ENCODE results near the gene ZNF343.
A peak's percentile ranks its signal among the peaks of the same experiment; 100 is the strongest.
"Not testable (repeated sequence)": the region's sequence is repeated elsewhere in the genome, so short reads cannot be mapped to it uniquely, and the experiment has no call there.

ZNF343 gene

DNA sequence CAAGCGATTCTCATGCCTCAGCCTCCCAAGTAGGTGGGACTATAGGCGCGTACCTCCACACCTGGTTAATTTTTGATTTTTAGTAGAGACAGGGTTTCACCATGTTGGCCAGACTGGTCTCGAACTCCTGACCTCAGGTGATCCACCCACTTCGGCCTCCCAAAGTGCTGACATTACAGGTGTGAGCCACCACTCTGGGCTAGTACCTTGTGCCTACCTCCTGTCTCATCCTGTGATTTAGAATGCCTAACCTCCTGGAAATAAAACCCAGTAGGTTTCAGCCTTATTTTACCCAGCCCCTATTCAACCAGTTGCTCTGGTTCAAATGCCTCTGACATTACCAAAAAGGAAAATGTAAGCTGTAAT lies 17.5 kb upstream of the ZNF343 start:
- Mint-ChIP-seq H3K4me3 (peak overlapping the region; percentile 68), H3K4me1 (peaks cover 30% of the 10 kb centered on the region)
- not testable (repeated sequence) for H3K27ac Mint-ChIP-seq, H3K9me3 Mint-ChIP-seq, H3K36me3 Mint-ChIP-seq, H3K27me3 Mint-ChIP-seq

DNA sequence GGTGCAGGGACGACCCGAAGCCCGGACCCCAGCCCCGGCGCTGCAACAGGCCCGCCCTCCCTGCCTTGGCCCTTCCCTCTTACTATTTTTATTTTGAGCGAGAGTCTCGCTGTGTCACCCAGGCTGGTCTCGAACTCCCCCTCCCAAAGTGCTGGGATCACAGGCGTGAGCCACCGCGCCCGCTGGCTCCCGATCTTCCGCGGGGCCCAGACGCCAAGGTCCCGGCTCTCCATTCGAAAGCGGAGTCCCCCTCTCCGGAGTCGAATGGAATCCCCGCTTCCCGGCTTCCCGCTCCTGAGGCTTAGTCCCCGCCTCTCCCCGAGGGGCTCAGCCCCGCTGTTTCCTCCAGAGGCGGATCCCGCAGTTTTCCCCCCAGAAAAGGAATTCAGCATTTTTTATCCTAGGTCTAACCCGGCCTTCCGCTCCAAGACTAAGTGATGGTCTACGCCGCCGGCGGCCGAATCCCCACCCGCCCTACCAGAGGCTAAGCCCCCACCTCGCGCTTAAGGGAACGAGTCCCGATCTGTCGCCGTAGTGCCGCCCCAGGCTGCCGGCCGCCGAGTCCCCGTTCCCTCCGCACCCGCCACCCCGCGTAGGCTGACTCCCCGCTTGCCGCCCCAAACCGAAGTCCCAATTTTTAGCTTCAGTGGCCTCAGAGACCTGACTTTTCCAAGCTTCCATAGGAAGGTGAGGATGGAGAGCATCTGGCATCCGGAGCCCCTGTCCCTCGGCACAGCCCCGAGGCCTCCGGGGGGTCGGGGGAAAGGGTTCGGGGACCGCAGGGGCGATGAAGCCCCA lies 16.2 kb upstream of the ZNF343 start:
- peak overlapping the region; percentile 88 for H3K4me3 Mint-ChIP-seq
- H3K4me1 Mint-ChIP-seq, result peaks cover 24% of the 10 kb centered on the region
- peak overlapping the region; percentile 68 for H3K27ac Mint-ChIP-seq
- no peaks in the 10 kb centered on the region for H3K36me3 Mint-ChIP-seq
- no peaks in the 10 kb centered on the region for H3K9me3 Mint-ChIP-seq
- H3K27me3 Mint-ChIP-seq, result no peaks in the 10 kb centered on the region

DNA sequence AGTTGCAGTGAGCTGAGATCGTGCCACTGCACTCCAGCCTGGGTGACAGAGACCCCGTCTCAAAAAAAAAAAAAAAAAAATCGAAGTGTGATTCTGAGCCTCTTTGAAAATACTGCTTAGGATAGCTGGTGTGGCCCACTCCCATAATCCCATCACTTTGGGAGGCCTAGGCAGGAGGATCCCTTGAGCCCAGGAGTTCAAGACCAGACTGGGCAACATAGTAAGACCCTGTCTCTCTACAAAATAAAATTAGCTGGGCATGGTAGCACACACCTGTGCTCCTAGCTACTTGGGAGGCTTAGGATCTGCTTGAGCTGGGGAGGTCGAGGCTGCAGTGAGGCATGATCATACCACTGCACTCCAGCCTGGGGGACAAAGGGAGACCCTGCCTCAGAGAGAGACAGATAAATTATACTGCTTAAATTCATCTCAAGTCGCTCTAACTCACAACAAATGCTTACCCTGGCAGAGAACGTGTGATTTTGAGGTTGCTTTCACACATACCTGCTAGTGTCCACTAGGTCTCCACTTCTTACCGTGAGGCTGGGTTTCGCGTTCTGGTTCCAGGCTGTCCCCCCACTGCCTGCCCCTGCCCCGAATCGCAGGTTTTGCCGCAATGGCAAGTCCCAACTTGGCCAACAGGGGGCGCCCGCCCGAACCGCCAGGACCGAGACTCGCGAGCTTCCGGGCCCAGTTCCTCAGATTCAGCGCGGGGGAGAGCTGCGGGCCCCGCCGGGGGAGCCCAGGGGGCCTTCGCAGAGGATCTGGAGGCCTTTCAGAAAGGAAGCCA lies 15.4 kb upstream of the ZNF343 start:
- Mint-ChIP-seq H3K27me3 (no peaks in the 10 kb centered on the region), H3K36me3 (no peaks in the 10 kb centered on the region), H3K27ac (peak overlapping the region; percentile 49), H3K9me3 (no peaks in the 10 kb centered on the region), H3K4me1 (peaks cover 20% of the 10 kb centered on the region), H3K4me3 (peak overlapping the region; percentile 88)

DNA sequence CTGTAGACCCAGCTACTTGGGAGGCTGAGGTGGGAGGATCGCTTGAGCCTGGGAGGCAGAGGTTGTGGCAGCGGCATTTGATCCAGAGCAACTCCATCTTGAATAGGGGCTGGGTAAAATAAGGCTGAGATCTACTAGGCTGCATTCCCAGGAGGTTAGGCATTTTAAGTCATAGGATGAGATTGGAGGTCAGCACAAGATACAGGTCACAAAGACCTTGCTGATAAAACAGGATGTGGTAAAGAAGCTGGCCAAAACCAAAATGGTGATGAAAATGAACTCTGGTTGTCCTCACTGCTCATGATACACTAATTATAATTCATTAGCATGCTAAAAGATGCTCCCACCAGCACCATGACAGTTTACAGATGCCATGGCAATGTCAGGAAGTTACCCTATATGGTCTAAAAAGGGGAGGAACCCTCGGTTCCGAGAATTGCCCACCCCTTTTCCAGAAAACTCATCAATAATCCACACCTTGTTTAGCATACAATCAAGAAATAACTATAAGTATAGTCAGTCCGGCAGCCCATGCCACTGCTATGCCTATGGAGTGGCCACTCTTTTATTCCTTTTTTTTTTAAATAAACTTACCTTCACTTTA lies 14.2 kb upstream of the ZNF343 start:
- H3K27me3 Mint-ChIP-seq, H3K4me3 Mint-ChIP-seq, H3K27ac Mint-ChIP-seq, H3K9me3 Mint-ChIP-seq, H3K36me3 Mint-ChIP-seq: not testable (repeated sequence)
- H3K4me1 Mint-ChIP-seq, result peaks cover 20% of the 10 kb centered on the region

DNA sequence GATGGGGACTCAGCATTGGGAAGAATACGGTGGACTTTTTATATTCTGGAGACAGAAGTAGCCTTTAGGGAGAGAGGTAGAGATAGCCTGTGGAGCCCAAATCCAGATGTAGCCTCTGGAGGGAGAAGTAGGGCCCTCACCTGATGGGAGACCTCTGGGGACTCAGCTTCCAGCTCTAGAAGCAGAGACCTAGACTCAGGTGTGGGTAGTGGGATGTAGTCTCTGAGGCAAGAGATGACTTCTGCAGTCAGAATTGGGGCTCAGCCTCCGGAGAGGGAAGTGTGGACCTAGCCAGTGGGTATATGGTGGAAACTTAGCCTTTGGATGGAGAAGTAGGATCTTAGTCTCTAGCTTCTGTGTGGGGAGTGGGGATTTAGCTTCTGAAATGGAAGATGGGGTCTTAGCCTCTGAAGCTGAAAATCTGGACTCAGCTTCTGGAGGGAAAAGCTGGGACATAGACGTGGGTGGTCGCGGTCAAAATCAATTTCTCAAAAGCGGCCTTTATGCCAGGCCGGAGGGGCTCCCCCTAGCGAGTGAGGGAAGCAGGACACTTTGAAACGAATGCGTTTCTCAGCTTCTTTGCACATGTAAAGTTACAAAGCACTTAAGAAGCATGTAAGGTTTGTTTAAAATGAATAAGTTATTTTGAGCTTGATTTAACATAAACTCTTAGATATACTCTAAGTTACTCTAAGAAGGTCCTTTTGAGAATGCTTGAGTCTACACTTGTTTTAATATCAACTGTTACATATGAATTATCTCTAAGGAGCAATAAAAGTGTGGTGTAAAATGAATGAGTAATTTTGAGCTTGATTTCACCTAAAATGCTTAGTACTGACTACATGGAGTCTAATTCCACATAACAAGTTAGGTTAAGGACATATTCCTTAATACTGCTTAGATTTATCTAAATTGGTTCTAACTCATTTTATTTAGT lies 12.9 kb upstream of the ZNF343 start:
- Mint-ChIP-seq H3K9me3 (no peaks in the 10 kb centered on the region), H3K36me3 (no peaks in the 10 kb centered on the region), H3K27ac (no peak overlapping the region), H3K4me1 (peaks cover 20% of the 10 kb centered on the region), H3K4me3 (no peak overlapping the region), H3K27me3 (no peaks in the 10 kb centered on the region)

DNA sequence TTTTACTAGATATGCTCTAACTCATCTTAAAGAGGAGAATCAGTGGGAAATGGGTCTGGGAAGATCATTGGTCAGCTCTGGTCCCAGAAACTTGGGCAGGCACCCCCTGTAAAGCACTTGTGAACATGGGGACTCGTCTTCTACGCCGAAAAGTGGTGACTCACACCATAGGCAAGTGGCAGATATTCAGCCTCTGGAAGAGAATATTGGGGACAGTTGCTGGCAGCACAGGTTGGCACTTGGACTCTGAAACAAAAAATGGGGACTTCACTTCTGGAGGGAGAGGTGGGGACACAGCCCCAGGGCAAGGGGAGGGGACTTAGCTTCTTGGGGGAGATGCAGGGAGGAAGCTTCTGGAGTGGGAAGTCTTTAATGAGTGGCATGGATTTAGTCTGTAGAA lies 11.9 kb upstream of the ZNF343 start:
- H3K36me3 Mint-ChIP-seq, result no peaks in the 10 kb centered on the region
- H3K4me1 Mint-ChIP-seq, result peaks cover 16% of the 10 kb centered on the region
- H3K4me3 Mint-ChIP-seq, result no peak overlapping the region
- H3K27ac Mint-ChIP-seq, result no peak overlapping the region
- no peaks in the 10 kb centered on the region for H3K27me3 Mint-ChIP-seq
- H3K9me3 Mint-ChIP-seq, result no peaks in the 10 kb centered on the region

DNA sequence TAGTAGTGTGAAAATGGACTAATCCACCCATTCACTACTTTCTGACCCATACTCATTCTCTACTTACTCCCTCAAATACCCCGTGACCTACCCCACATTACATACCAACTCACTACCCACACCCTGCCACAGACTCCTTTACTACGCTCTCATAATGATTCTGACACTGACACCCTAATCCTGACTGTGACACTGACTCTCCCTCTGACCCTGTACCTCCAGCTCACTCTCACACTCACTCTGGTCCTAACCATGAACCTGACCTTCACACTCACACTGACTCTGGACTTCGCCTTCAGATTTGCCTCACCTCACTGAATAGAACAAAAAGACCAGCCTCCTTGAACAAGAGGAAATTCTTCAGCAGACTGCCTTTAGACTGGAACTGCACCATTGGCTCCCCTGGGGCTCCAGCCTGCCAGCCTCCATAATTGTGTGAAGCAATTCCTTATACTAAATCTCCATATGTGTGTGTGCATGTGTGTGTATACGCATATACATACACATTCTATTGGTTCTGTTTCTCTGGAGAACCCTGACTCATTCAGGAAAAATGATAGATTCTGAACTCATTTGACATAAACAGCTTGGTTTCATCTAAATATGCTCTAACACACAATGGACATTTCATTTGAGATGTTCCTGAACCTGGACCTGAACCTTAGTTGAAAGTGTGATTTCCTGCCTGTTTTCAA lies 10.5 kb upstream of the ZNF343 start:
- Mint-ChIP-seq H3K36me3 (no peaks in the 10 kb centered on the region), H3K27ac (no peak overlapping the region), H3K4me1 (peaks cover 6% of the 10 kb centered on the region), H3K9me3 (no peaks in the 10 kb centered on the region), H3K27me3 (no peaks in the 10 kb centered on the region), H3K4me3 (no peak overlapping the region)

DNA sequence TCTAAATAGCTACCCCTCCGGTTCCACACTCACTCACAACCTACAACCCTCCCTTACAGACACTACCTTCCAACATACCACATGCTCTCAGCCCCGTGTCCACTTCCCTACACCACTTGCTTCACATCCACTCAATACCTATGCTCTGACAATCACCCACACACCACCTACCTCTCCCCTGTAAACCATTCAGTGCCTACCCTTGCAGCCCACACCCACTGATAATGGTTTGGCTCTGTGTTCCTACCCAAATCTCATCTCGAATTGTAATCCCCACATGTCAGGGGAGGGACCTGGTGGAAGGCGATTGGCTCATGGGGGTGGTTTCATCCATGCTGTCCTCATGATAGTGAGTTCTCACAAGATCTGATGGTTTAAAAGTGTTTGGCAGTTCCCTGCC lies 9.8 kb upstream of the ZNF343 start:
- no peak overlapping the region for H3K27ac Mint-ChIP-seq
- H3K4me1 Mint-ChIP-seq, result peaks cover 5% of the 10 kb centered on the region
- H3K36me3 Mint-ChIP-seq, result no peaks in the 10 kb centered on the region
- peaks cover 3% of the 10 kb centered on the region for H3K27me3 Mint-ChIP-seq
- H3K9me3 Mint-ChIP-seq, result no peaks in the 10 kb centered on the region
- H3K4me3 Mint-ChIP-seq, result no peak overlapping the region

DNA sequence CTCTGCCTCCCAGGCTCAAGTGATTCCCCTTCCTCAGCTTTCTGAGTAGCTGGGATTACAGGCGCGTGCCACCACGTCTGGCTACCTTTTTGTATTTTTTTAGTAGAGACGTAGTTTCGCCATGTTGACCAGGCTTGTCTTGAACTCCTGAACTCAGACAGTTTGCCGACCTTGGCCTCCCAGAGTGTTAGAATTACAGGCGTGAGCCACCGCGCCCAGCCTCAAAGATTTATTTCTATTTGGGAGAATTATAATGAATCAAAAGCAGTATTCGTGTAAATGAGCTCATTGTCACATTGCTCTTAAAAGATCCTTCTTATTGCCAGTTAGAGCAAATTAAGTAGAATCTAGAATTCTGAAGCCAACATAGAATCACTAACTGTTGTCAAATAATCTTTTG lies 9.4 kb upstream of the ZNF343 start:
- no peak overlapping the region for H3K27ac Mint-ChIP-seq
- no peaks in the 10 kb centered on the region for H3K9me3 Mint-ChIP-seq
- peaks cover 5% of the 10 kb centered on the region for H3K4me1 Mint-ChIP-seq
- no peaks in the 10 kb centered on the region for H3K36me3 Mint-ChIP-seq
- no peak overlapping the region for H3K4me3 Mint-ChIP-seq
- H3K27me3 Mint-ChIP-seq, result peaks cover 4% of the 10 kb centered on the region

DNA sequence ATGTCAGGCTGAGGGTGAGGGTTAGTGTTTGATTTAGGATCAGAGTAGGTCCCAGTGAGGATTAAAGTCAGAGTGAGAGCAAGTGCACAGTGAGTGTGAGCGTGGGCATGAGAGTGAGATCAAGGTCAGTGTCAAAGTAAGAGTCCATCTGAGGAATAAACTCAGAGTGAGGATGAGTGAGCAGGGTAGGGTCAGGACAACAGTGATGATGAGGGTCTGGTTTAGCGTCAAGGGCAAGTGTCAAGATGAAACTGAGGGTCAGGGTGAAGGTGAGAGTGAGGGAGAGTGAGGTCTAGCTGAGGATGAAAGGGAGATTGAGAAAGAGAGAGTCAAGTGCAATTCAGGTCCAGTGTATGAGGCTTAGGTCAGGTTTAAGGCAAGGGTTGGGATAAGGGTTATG lies 7.7 kb upstream of the ZNF343 start:
- no peak overlapping the region for H3K27ac Mint-ChIP-seq
- peaks cover 9% of the 10 kb centered on the region for H3K27me3 Mint-ChIP-seq
- H3K9me3 Mint-ChIP-seq, result no peaks in the 10 kb centered on the region
- no peaks in the 10 kb centered on the region for H3K36me3 Mint-ChIP-seq
- peaks cover 1% of the 10 kb centered on the region for H3K4me1 Mint-ChIP-seq
- H3K4me3 Mint-ChIP-seq, result no peak overlapping the region

DNA sequence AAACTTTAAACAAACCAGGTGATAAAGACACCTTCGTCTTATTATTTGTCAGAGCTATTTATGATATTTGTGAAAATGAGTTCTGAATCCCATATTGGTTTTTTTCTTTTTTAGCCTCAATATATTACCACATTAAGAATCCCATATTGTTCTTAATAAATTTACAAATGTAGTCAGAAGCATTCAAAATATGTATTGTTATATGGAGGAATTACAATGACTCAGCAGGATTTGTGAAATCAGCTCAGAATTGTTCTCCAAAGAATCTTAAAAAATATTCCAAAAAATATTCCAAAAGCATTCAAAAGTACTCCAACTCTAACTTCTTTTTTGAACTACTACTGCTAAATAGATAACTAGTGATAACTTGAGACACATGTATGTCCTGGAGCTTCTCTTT lies 6.5 kb upstream of the ZNF343 start:
- Mint-ChIP-seq H3K9me3 (no peaks in the 10 kb centered on the region), H3K36me3 (no peaks in the 10 kb centered on the region), H3K27ac (no peak overlapping the region), H3K27me3 (peaks cover 13% of the 10 kb centered on the region), H3K4me3 (no peak overlapping the region), H3K4me1 (no peaks in the 10 kb centered on the region)

DNA sequence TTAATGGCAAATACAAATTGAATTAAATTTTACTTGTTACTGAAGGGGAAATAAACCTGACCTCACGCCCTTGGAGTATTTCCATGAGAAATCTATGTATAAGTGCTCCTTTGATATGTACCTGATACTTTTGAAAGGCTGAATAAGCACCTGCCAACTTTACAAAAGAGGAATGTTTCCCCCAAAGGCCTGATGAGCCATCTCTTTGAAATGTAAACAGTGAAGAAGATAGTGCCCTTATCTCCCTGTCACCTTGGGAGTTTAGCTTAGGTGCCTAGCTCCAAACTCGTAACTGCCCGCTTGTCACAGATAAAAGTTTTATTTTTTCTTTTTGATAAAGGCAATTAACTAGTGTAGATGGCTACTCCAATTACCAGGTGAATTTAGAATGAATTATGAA lies 1.1 kb upstream of the ZNF343 start:
- Mint-ChIP-seq H3K4me3 (no peak overlapping the region), H3K36me3 (peaks cover 5% of the 10 kb centered on the region), H3K27ac (no peak overlapping the region)

DNA sequence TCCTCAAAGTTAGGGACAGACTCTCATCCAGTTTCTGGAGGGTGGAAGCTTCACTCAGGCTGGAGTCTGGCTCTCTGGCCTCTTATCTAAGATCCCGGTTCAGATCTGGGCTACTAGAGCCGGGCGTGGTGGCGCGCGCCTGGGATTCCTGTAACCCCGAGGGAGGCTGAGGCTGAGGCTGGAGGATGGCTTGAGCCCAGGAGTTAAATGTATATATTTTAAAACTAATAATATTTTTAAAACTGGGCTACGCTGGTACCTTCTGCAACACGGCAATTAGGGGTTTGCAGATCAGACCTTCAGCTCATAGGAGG lies 710 bp upstream of the ZNF343 start:
- Mint-ChIP-seq H3K4me3 (peak overlapping the region; percentile 100), H3K4me1 (peaks cover 23% of the 10 kb centered on the region), H3K27me3 (peaks cover 13% of the 10 kb centered on the region), H3K36me3 (peaks cover 5% of the 10 kb centered on the region), H3K9me3 (no peaks in the 10 kb centered on the region), H3K27ac (peak overlapping the region; percentile 100)

More for the DNA sequence above, 1.1 kb upstream of the ZNF343 start:
- peaks cover 20% of the 10 kb centered on the region for H3K4me1 Mint-ChIP-seq
- no peaks in the 10 kb centered on the region for H3K9me3 Mint-ChIP-seq
- peaks cover 13% of the 10 kb centered on the region for H3K27me3 Mint-ChIP-seq

DNA sequence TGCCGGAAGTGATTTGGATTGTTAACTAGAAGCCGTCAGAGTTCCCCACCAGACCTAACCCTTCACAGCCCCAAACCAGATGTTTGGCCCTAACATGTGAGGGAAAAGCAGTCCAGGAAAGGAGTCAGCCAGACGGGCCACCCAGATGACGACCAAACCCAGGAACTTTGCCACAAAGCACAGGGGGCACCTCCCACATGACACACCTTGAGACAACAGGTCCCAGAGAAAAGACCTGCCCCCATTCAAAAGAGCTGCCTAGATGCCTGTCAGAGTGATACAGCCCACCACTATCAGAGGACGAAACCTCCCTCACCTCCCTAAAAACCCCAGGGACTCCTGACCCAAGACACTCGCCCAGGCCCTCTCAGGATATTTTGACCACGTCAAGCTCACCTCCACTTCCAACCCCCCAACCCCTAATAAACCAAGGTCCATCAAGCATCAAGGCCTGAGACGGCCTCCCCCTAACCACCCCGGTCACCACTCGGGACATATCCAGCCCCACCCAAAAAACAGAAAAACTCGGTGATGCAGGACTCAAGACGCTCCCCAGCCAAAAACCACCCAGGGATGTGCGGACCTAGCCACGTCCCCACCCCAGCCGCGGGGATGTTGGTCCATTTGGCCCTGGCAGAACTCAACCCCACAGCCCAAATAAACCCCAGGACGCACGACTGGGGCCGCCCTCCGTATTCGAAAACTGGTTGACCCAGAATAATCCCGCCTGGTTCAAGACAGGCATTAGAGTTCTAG lies 662 bp downstream of the ZNF343 start:
- H3K27me3 Mint-ChIP-seq, result peaks cover 9% of the 10 kb centered on the region
- H3K36me3 Mint-ChIP-seq, result peaks cover 5% of the 10 kb centered on the region
- peaks cover 25% of the 10 kb centered on the region for H3K4me1 Mint-ChIP-seq
- peak overlapping the region; percentile 100 for H3K4me3 Mint-ChIP-seq
- H3K27ac Mint-ChIP-seq, result peak overlapping the region; percentile 82
- no peaks in the 10 kb centered on the region for H3K9me3 Mint-ChIP-seq
